GM23338 (cell line): ENCODE measurements around the gene CTNNBIP1. TPM values are rescaled to one million over a fixed set of nuclear protein-coding genes. Genes with fewer than 3 reads are reported as not detected.

Experiments
- ATAC-seq: fragments of 200-7000 bp; cut with Tn5 transposase; 3 replicates; pipeline ENCODE4 v1.9.1; 2020
- DNase-seq: peaks from one replicate; pipeline ENCODE4 v3.0.0-alpha.2; 2015; ENCODE audit warnings: low spot score
- H2AFZ ChIP-seq: fragments of 200-600 bp; sonication (generic); 2 replicates; pipeline ENCODE4 v1.8.0; 2016; ENCODE audit warnings: antibody characterized with exemption, mild to moderate bottlenecking, moderate library complexity
- H3F3A ChIP-seq: fragments of 200-600 bp; sonication (generic); replicated peaks from 2 replicates; pipeline ENCODE4 v1.8.0; 2017; ENCODE audit warnings: antibody characterized with exemption, mixed run types, low read depth
- H3K27ac ChIP-seq: fragments of 200-600 bp; sonication (generic); 2 replicates; pipeline ENCODE4 v1.6.1; 2016; ENCODE audit warnings: low read depth
- H3K27me3 ChIP-seq: fragments of 200-600 bp; sonication (generic); 2 replicates; pipeline ENCODE4 v1.8.0; 2016; ENCODE audit warnings: mild to moderate bottlenecking, mixed run types, moderate library complexity; ENCODE audit not compliant: insufficient read depth
- H3K36me3 ChIP-seq: fragments of 200-600 bp; sonication (generic); 2 replicates; pipeline ENCODE4 v1.8.0; 2016; ENCODE audit warnings: mild to moderate bottlenecking; ENCODE audit not compliant: insufficient read depth
- H3K4me1 ChIP-seq: fragments of 200-600 bp; sonication (generic); 2 replicates; pipeline ENCODE4 v1.8.0; 2016; ENCODE audit warnings: mild to moderate bottlenecking, moderate library complexity; ENCODE audit not compliant: insufficient read depth
- H3K4me2 ChIP-seq: fragments of 200-600 bp; sonication (generic); 2 replicates; pipeline ENCODE4 v1.7.1; 2017; ENCODE audit warnings: mixed run types
- H3K4me3 ChIP-seq: fragments of 200-600 bp; sonication (generic); 2 replicates; pipeline ENCODE4 v1.6.1; 2016; ENCODE audit warnings: mixed run types
- H3K79me2 ChIP-seq: fragments of 200-600 bp; sonication (generic); replicated peaks from 2 replicates; pipeline ENCODE4 v1.8.0; 2017; ENCODE audit warnings: mild to moderate bottlenecking; ENCODE audit not compliant: insufficient read depth
- H3K9me2 ChIP-seq: fragments of 200-600 bp; sonication (generic); 2 replicates; pipeline ENCODE4 v1.8.0; 2017; ENCODE audit not compliant: insufficient read depth
- H4K20me1 ChIP-seq: fragments of 200-600 bp; sonication (generic); replicated peaks from 2 replicates; pipeline ENCODE4 v1.8.0; 2017; ENCODE audit warnings: mild to moderate bottlenecking; ENCODE audit not compliant: insufficient read depth
- H3K27ac Mint-ChIP-seq: 2 replicates; pipeline ENCODE4 v1.8.0; 2020; ENCODE audit warnings: inconsistent platforms, mild to moderate bottlenecking, moderate library complexity, mixed read lengths
- H3K27me3 Mint-ChIP-seq: 3 replicates; pipeline ENCODE4 v1.8.0; 2022; ENCODE audit warnings: low read depth, mild to moderate bottlenecking, moderate library complexity, mixed read lengths, inconsistent platforms; ENCODE audit not compliant: insufficient read depth, poor library complexity
- H3K36me3 Mint-ChIP-seq: 3 replicates; pipeline ENCODE4 v1.8.0; 2021; ENCODE audit warnings: low read depth, mild to moderate bottlenecking, inconsistent platforms, moderate library complexity, mixed read lengths
- H3K4me1 Mint-ChIP-seq: 3 replicates; pipeline ENCODE4 v1.8.0; 2020; ENCODE audit warnings: mild to moderate bottlenecking, inconsistent platforms, mixed read lengths
- H3K4me3 Mint-ChIP-seq: 3 replicates; pipeline ENCODE4 v1.8.0; 2021; ENCODE audit warnings: moderate library complexity, mild to moderate bottlenecking, inconsistent platforms, mixed read lengths
- H3K9me3 Mint-ChIP-seq: 3 replicates; pipeline ENCODE4 v1.8.0; 2020; ENCODE audit warnings: moderate library complexity, mild to moderate bottlenecking, inconsistent platforms, mixed read lengths
- CTCF ChIP-seq, 2 experiments: fragments of 200-600 bp in 1 of 2; sonication (generic) in 1 of 2; conservative IDR thresholded peaks; 2 replicates each; pipeline versions ENCODE4 v1.5.1 to v1.6.1; 2016 to 2017; ENCODE audit warnings: antibody characterized with exemption in 2 of 2, low read depth in 2 of 2, mild to moderate bottlenecking in 2 of 2, moderate library complexity in 1 of 2
- EZH2 ChIP-seq: fragments of 200-600 bp; sonication (generic); IDR thresholded peaks from one replicate; pipeline ENCODE4 v1.8.0; 2017; ENCODE audit warnings: antibody characterized with exemption, mild to moderate bottlenecking, low read depth; ENCODE audit not compliant: unreplicated experiment
- EZH2phosphoT487 ChIP-seq: fragments of 200-600 bp; sonication (generic); IDR thresholded peaks from one replicate; pipeline ENCODE4 v1.8.1; 2018; ENCODE audit warnings: antibody characterized with exemption; ENCODE audit not compliant: unreplicated experiment
- NANOG ChIP-seq: IDR thresholded peaks from 2 replicates; pipeline ENCODE4 v1.6.1; 2016; ENCODE audit warnings: antibody characterized with exemption, borderline replicate concordance
- REST ChIP-seq: IDR thresholded peaks from one replicate; pipeline ENCODE4 v1.6.1; 2018; ENCODE audit warnings: antibody characterized with exemption; ENCODE audit not compliant: unreplicated experiment
- ZNF114 ChIP-seq: fragments of 250-450 bp; sonication (Bioruptor Pico); IDR thresholded peaks from 2 replicates; pipeline ENCODE4 v1.5.0; 2020; ENCODE audit warnings: mild to moderate bottlenecking, moderate library complexity
- ZNF331 ChIP-seq: fragments of 250-450 bp; sonication (Bioruptor Pico); IDR thresholded peaks from 2 replicates; pipeline ENCODE4 v1.5.0; 2020; ENCODE audit warnings: low read depth, mild to moderate bottlenecking, moderate library complexity
- ZNF462 ChIP-seq: fragments of 250-450 bp; sonication (Bioruptor Pico); IDR thresholded peaks from 2 replicates; pipeline ENCODE4 v1.5.0; 2020; ENCODE audit warnings: mild to moderate bottlenecking, moderate library complexity
- polyA plus RNA-seq: library from polyadenylated mRNA; unstranded; fragments of >200 nt; fragmentation: Nextera tagmentation; extraction: Ambion mirVana; gene quantifications from 2 replicates; pipeline ENCODE4 v1.2.1, GENCODE V29; 2016
- total RNA-seq: library from RNA; depleted of rRNA; stranded (reverse); fragments of >200 nt; shearing (Covaris generic); gene quantifications from 2 replicates; pipeline ENCODE4 v1.2.3, GENCODE V29; 2014

Gene CTNNBIP1
- total and polyA plus RNA-seq, 2 experiments from 2014 or later, result 30.3 to 55.1 TPM

- TF ChIP-seq CTCF (conservative IDR thresholded peaks at IDR 0.05; ENCODE audit: low read depth in 2 of 2), result no peak
- no peak for TF ChIP-seq REST
Measured at GRCh38 chr1:9909234-9910046, 629 bp downstream of the CTNNBIP1 start (continued).

GRCh38 chr1:9908871-9909233 lies 1.2 kb downstream of the CTNNBIP1 start:
- peak overlapping the region; percentile 87 for H3K4me3 Mint-ChIP-seq
- 0 out of 2 replicates have a peak overlapping the region, but pooled peaks have one; percentile 80 for H3K27ac Mint-ChIP-seq
- Histone ChIP-seq H3F3A (peaks cover 7% of the 10 kb centered on the region), H3K27ac (peak overlapping the region; percentile 18; the same call in 1 of the 2 replicates), H3K4me1 (peaks cover 22% of the 10 kb centered on the region), H2AFZ (no peak overlapping the region), H3K4me2 (peak overlapping the region; percentile 82), H3K79me2 (peaks cover 36% of the 10 kb centered on the region), H3K9me2 (no peaks in the 10 kb centered on the region; the same call in 1 of the 2 replicates), H3K27me3 (no peaks in the 10 kb centered on the region), H4K20me1 (peaks cover 10% of the 10 kb centered on the region; the same call in 1 of the 2 replicates), H3K4me3 (peak overlapping the region; percentile 80), H3K36me3 (no peaks in the 10 kb centered on the region)
- ATAC-seq (no peak), DNase-seq (no peak)
- no peaks in the 10 kb centered on the region; the same call in 2 of the 3 replicates for H3K36me3 Mint-ChIP-seq
- peaks cover 10% of the 10 kb centered on the region for H3K27me3 Mint-ChIP-seq
- TF ChIP-seq ZNF114, result no peak
- no peak for TF ChIP-seq NANOG
- TF ChIP-seq EZH2, result no peak
- no peak for TF ChIP-seq EZH2phosphoT487
- no peak for TF ChIP-seq ZNF462
- no peak for TF ChIP-seq ZNF331 (CRISPR knock-in tag)
- H3K9me3 Mint-ChIP-seq, result no peaks in the 10 kb centered on the region
- H3K4me1 Mint-ChIP-seq, result peaks cover 34% of the 10 kb centered on the region
